CD14-positive monocyte (primary cell): Measurements from ENCODE around the gene BPHL. TPM values are rescaled to one million over a fixed set of nuclear protein-coding genes. Genes with fewer than 3 reads are reported as not detected.

Source experiments
- DNase-seq, 3 donors: peaks; one replicate each; pipeline ENCODE4 v3.0.0-alpha.2; 2011 to 2022
- H2AFZ ChIP-seq: 2 replicates; pipeline ENCODE4 v1.6.0; 2012; ENCODE audit warnings: mild to moderate bottlenecking, low read depth, low read length, inconsistent platforms; ENCODE audit not compliant: insufficient read depth, poor library complexity, severe bottlenecking
- H3K27ac ChIP-seq, 2 donors: 1 replicate in 1 of 2; 2 replicates in 1 of 2; pipeline ENCODE4 v1.5.1; 2012 to 2013; ENCODE audit warnings: low read length in 2 of 2, control low read depth in 1 of 2, inconsistent platforms in 1 of 2, low read depth in 1 of 2, mild to moderate bottlenecking in 1 of 2
- H3K27me3 ChIP-seq, 2 donors: one replicate each; pipeline versions ENCODE4 v1.6.0 to v1.6.1; 2011 to 2013; ENCODE audit warnings: low read length in 2 of 2; ENCODE audit not compliant: control insufficient read depth in 2 of 2, insufficient read depth in 2 of 2
- H3K36me3 ChIP-seq, 2 donors: replicated peaks in 1 of 2; 1 replicate in 1 of 2; 2 replicates in 1 of 2; pipeline versions ENCODE4 v1.5.1 to v1.6.1; 2012 to 2013; ENCODE audit warnings: low read length in 2 of 2, control low read depth in 1 of 2, inconsistent platforms in 1 of 2, mild to moderate bottlenecking in 1 of 2; ENCODE audit not compliant: insufficient read depth in 2 of 2, control insufficient read depth in 1 of 2
- H3K4me1 ChIP-seq, 2 donors: 1 replicate in 1 of 2; 2 replicates in 1 of 2; pipeline versions ENCODE4 v1.5.1 to v1.6.1; 2012 to 2013; ENCODE audit warnings: low read length in 2 of 2, control low read depth in 1 of 2, inconsistent platforms in 1 of 2, mild to moderate bottlenecking in 1 of 2, moderate library complexity in 1 of 2; ENCODE audit not compliant: insufficient read depth in 2 of 2, control insufficient read depth in 1 of 2
- H3K4me2 ChIP-seq: replicated peaks from 2 replicates; pipeline ENCODE3; 2012; ENCODE audit warnings: low read length, moderate library complexity, mild to moderate bottlenecking; ENCODE audit not compliant: poor library complexity, severe bottlenecking; ENCODE audit errors: extremely low read depth
- H3K4me3 ChIP-seq, 3 experiments: fragments of 200-600 bp in 1 of 3; sonication (generic) in 1 of 3; replicated peaks in 1 of 3; 1 replicate in 2 of 3; 2 replicates in 1 of 3; pipeline ENCODE4 v1.5.1; 2011 to 2013; ENCODE audit warnings: low read length in 3 of 3, mild to moderate bottlenecking in 3 of 3, control low read depth in 2 of 3, low read depth in 2 of 3, inconsistent platforms in 1 of 3, moderate library complexity in 1 of 3
- H3K79me2 ChIP-seq: 2 replicates; pipeline ENCODE4 v1.6.0; 2012; ENCODE audit warnings: mild to moderate bottlenecking, control low read depth, inconsistent platforms, low read length, moderate library complexity; ENCODE audit not compliant: insufficient read depth
- H3K9ac ChIP-seq: 2 replicates; pipeline ENCODE4 v1.6.0; 2017; ENCODE audit warnings: low read length, mild to moderate bottlenecking; ENCODE audit not compliant: insufficient read depth, poor library complexity, severe bottlenecking
- H3K9me3 ChIP-seq, 2 donors: replicated peaks in 1 of 2; 1 replicate in 1 of 2; 2 replicates in 1 of 2; pipeline versions ENCODE4 v1.5.1 to v1.6.1; 2012 to 2013; ENCODE audit warnings: low read length in 2 of 2, control low read depth in 1 of 2; ENCODE audit not compliant: control insufficient read depth in 1 of 2, insufficient read depth in 1 of 2
- H4K20me1 ChIP-seq: 2 replicates; pipeline ENCODE4 v1.6.0; 2012; ENCODE audit warnings: mild to moderate bottlenecking, low read length, control low read depth, moderate library complexity; ENCODE audit not compliant: insufficient read depth
- H3K27ac Mint-ChIP-seq, 7 donors: one replicate each; pipeline ENCODE4 v1.8.0; 2020; ENCODE audit warnings: mild to moderate bottlenecking in 7 of 7, mixed read lengths in 7 of 7, moderate library complexity in 6 of 7, inconsistent platforms in 2 of 7
- H3K27me3 Mint-ChIP-seq, 3 donors: one replicate each; pipeline ENCODE4 v1.8.0; 2021 to 2022; ENCODE audit warnings: low read depth in 3 of 3, mild to moderate bottlenecking in 3 of 3, mixed read lengths in 3 of 3, moderate library complexity in 3 of 3, inconsistent platforms in 1 of 3
- H3K36me3 Mint-ChIP-seq, 2 donors: one replicate each; pipeline ENCODE4 v1.8.0; 2020; ENCODE audit warnings: mixed read lengths in 2 of 2, inconsistent platforms in 1 of 2, mild to moderate bottlenecking in 1 of 2
- H3K4me1 Mint-ChIP-seq: one replicate; pipeline ENCODE4 v1.8.0; 2020; ENCODE audit warnings: mild to moderate bottlenecking, mixed read lengths
- H3K4me3 Mint-ChIP-seq, 2 donors: one replicate each; pipeline ENCODE4 v1.8.0; 2020; ENCODE audit warnings: mild to moderate bottlenecking in 2 of 2, mixed read lengths in 2 of 2, moderate library complexity in 1 of 2
- H3K9me3 Mint-ChIP-seq, 7 donors: one replicate each; pipeline ENCODE4 v1.8.0; 2020 to 2022; ENCODE audit warnings: mixed read lengths in 7 of 7, mild to moderate bottlenecking in 6 of 7, moderate library complexity in 6 of 7, inconsistent platforms in 2 of 7
- WGBS: methylation state at CpG from one replicate; pipeline ENCODE4 v1.1.5; 2013; ENCODE audit warnings: missing lambda C conversion rate; ENCODE audit not compliant: insufficient coverage; 5-methylcytosine and 5-hydroxymethylcytosine counted together
- intact Hi-C, 2 donors: fragments of 100-400 bp; cut with micrococcal nuclease; formaldehyde crosslinking; loops; one replicate each; pipeline versions ENCODE4 v1.15.0 to v1.15.1; 2023
- polyA plus RNA-seq, 3 donors: library from polyadenylated mRNA; depleted of rRNA in 1 of 3; unstranded in 2 of 3; stranded (reverse) in 1 of 3; fragments of 300-500 nt in 2 of 3; fragments of >200 nt in 1 of 3; fragmentation: Illumina TruSeq in 2 of 3; gene quantifications; 1 replicate in 2 of 3; 2 replicates in 1 of 3; pipeline ENCODE4 v1.2.3, GENCODE V29; 2012 to 2021
- TF ChIP-seq, protein P1 (sequence below): fragments of 200-600 bp; IDR thresholded peaks from one replicate; pipeline ENCODE4 v1.8.0; 2022; ENCODE audit warnings: antibody characterized with exemption, mild to moderate bottlenecking

The BPHL gene
- polyA plus RNA-seq, 3 donors, result 4.6 to 7.8 (median 5.9) TPM

DNA sequence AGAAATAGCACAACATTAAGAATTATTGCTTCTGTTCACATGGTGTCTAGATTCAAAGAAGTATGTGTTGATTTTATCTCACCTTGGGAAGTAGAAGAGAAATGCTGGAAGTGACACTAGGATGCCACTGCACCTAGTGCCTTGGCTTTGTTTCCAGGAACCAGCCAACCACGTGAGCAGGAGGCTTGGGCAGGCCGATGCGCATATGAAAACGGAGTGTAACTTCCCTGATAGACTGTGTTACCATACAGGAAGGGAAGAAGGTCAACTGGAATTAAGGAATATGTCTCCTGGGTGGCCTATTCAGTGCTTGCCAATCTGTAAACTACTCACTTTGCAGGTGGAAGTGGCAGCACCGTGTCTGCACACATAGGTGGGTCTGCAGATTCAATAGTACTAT lies 80.9 kb downstream of the BPHL start:
- H3K4me3 Mint-ChIP-seq, result no peak overlapping the region
- Histone ChIP-seq H3K27me3 (peaks cover 2 to 3% of the 10 kb centered on the region in 2 donors), H3K27ac (no peak overlapping the region), H4K20me1 (no peaks in the 10 kb centered on the region), H3K9ac (no peak overlapping the region), H3K4me2 (no peak overlapping the region), H3K4me1 (no peaks in the 10 kb centered on the region), H2AFZ (no peak overlapping the region), H3K36me3 (no peaks in the 10 kb centered on the region), H3K79me2 (no peaks in the 10 kb centered on the region), H3K9me3 (peaks cover 0 to 7% of the 10 kb centered on the region in 2 donors), H3K4me3 (no peak overlapping the region)
- no peaks in the 10 kb centered on the region for H3K4me1 Mint-ChIP-seq
- H3K36me3 Mint-ChIP-seq, result no peaks in the 10 kb centered on the region
- DNase-seq, result no peak
- H3K27ac Mint-ChIP-seq, result no peak overlapping the region
- intact Hi-C loops, result no loop called here
- 88% methylated on average over 4 of the region's 5 CpGs for WGBS
- TF ChIP-seq, protein P1, sequence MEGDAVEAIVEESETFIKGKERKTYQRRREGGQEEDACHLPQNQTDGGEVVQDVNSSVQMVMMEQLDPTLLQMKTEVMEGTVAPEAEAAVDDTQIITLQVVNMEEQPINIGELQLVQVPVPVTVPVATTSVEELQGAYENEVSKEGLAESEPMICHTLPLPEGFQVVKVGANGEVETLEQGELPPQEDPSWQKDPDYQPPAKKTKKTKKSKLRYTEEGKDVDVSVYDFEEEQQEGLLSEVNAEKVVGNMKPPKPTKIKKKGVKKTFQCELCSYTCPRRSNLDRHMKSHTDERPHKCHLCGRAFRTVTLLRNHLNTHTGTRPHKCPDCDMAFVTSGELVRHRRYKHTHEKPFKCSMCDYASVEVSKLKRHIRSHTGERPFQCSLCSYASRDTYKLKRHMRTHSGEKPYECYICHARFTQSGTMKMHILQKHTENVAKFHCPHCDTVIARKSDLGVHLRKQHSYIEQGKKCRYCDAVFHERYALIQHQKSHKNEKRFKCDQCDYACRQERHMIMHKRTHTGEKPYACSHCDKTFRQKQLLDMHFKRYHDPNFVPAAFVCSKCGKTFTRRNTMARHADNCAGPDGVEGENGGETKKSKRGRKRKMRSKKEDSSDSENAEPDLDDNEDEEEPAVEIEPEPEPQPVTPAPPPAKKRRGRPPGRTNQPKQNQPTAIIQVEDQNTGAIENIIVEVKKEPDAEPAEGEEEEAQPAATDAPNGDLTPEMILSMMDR, result no peak
- H3K9me3 Mint-ChIP-seq, result peaks cover 0 to 6% (median 2%) of the 10 kb centered on the region in 7 donors
- H3K27me3 Mint-ChIP-seq, result peaks cover 4 to 14% (median 9%) of the 10 kb centered on the region in 3 donors

DNA sequence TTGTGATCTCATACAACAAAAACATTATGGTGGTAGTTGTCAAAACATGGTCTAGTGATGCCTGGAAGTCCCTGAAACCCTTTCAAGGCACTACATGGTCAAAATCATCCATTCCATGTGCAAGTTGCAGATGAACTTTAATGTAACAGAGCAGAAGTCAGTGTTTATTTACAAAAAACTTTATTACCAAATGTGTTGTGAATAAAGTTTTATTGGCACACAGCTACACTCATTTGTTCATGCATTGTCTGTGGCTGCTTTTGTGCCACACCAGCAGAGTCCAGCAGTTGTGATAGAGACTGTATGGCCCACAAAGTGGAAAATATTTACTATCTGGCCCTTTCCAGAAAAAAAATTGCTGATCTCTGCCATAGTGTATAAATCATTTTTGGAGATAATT lies 82.2 kb downstream of the BPHL start:
- no peak overlapping the region for H3K4me2 ChIP-seq
- no peak overlapping the region for H3K4me3 ChIP-seq
- H3K9me3 ChIP-seq, result peaks cover 0 to 5% of the 10 kb centered on the region in 2 donors
- H3K36me3 ChIP-seq, result no peaks in the 10 kb centered on the region
- no peak overlapping the region for H3K4me3 Mint-ChIP-seq
- no peaks in the 10 kb centered on the region for H3K36me3 Mint-ChIP-seq
- H3K79me2 ChIP-seq, result no peaks in the 10 kb centered on the region
- intact Hi-C loops, result no loop called here
- H2AFZ ChIP-seq, result no peak overlapping the region
- TF ChIP-seq, protein P1, result no peak
- no peaks in the 10 kb centered on the region for H4K20me1 ChIP-seq
- H3K4me1 ChIP-seq, result no peaks in the 10 kb centered on the region
- H3K27me3 ChIP-seq, result peaks cover 2 to 3% of the 10 kb centered on the region in 2 donors
- no peak overlapping the region for H3K9ac ChIP-seq
- no peak overlapping the region for H3K27ac Mint-ChIP-seq
- peaks cover 4 to 14% (median 9%) of the 10 kb centered on the region in 3 donors for H3K27me3 Mint-ChIP-seq
- H3K9me3 Mint-ChIP-seq, result peaks cover 0 to 6% (median 2%) of the 10 kb centered on the region in 7 donors
- H3K27ac ChIP-seq, result no peak overlapping the region
- H3K4me1 Mint-ChIP-seq, result no peaks in the 10 kb centered on the region
- no peak for DNase-seq
